ENCODE data around the gene ALDH3B2. TPM values are rescaled to one million over a fixed set of nuclear protein-coding genes. Genes with fewer than 3 reads are reported as not detected.
A peak's percentile ranks its signal among the peaks of the same experiment; 100 is the strongest.

ALDH3B2 gene
- polyA plus RNA-seq, 3 donors: not detected

- no peaks in the 10 kb centered on the region for H3K36me3 ChIP-seq (replicated peaks in 1 of 2; ENCODE audit: control insufficient read depth in 1 of 2, insufficient read depth in 2 of 2, low read length in 2 of 2)
- peaks cover 41 to 50% of the 10 kb centered on the region in 2 donors for H3K4me1 ChIP-seq (ENCODE audit: control insufficient read depth in 1 of 2, insufficient read depth in 2 of 2, low read length in 2 of 2)
- no peaks in the 10 kb centered on the region for H3K36me3 Mint-ChIP-seq
- no peaks in the 10 kb centered on the region for H3K79me2 ChIP-seq (ENCODE audit: insufficient read depth, low read length)
- H3K4me1 Mint-ChIP-seq: peaks cover 45% of the 10 kb centered on the region
- WGBS (ENCODE audit: insufficient coverage): 3% methylated on average over 24 of the region's 24 CpGs
- H3K9me3 Mint-ChIP-seq: peaks cover 3 to 13% (median 6%) of the 10 kb centered on the region in 7 donors
- H3K9ac ChIP-seq (ENCODE audit: insufficient read depth, low read length, poor library complexity, severe bottlenecking): no peak overlapping the region
- peak overlapping the region in 1 of 7 donors; percentile 21 for H3K27ac Mint-ChIP-seq
- intact Hi-C loops (cut with micrococcal nuclease): no loop called here
- H3K27ac ChIP-seq (ENCODE audit: low read depth in 1 of 2, low read length in 2 of 2): no peak overlapping the region
- H3K27me3 Mint-ChIP-seq (ENCODE audit: low read depth in 3 of 3): peaks cover 13 to 33% (median 29%) of the 10 kb centered on the region in 3 donors
- peaks cover 0 to 20% of the 10 kb centered on the region in 2 donors for H3K27me3 ChIP-seq (ENCODE audit: control insufficient read depth in 2 of 2, insufficient read depth in 2 of 2, low read length in 2 of 2)
- peak; percentile 19 to 34 (median 22) for DNase-seq
- H3K4me3 ChIP-seq (replicated peaks in 1 of 3; ENCODE audit: low read depth in 2 of 3, low read length in 3 of 3): peak overlapping the region in 1 of 3 experiments; percentile 20
- H3K4me3 Mint-ChIP-seq: peak overlapping the region in 1 of 2 donors; percentile 71
- H4K20me1 ChIP-seq (ENCODE audit: insufficient read depth, low read length): no peaks in the 10 kb centered on the region
- peaks cover 4 to 10% of the 10 kb centered on the region in 2 donors for H3K9me3 ChIP-seq (replicated peaks in 1 of 2; ENCODE audit: control insufficient read depth in 1 of 2, insufficient read depth in 1 of 2, low read length in 2 of 2)
- H2AFZ ChIP-seq (ENCODE audit: insufficient read depth, low read depth, low read length, poor library complexity, severe bottlenecking): no peak overlapping the region
- no peak for TF ChIP-seq CTCF (IDR thresholded peaks at IDR 0.05)
- peak overlapping the region; percentile 32 for H3K4me2 ChIP-seq (replicated peaks; ENCODE audit: extremely low read depth, low read length, poor library complexity, severe bottlenecking)
Observed at GRCh38 chr11:67646535-67647336, 27.7 kb downstream of the ALDH3B2 start.

DNA sequence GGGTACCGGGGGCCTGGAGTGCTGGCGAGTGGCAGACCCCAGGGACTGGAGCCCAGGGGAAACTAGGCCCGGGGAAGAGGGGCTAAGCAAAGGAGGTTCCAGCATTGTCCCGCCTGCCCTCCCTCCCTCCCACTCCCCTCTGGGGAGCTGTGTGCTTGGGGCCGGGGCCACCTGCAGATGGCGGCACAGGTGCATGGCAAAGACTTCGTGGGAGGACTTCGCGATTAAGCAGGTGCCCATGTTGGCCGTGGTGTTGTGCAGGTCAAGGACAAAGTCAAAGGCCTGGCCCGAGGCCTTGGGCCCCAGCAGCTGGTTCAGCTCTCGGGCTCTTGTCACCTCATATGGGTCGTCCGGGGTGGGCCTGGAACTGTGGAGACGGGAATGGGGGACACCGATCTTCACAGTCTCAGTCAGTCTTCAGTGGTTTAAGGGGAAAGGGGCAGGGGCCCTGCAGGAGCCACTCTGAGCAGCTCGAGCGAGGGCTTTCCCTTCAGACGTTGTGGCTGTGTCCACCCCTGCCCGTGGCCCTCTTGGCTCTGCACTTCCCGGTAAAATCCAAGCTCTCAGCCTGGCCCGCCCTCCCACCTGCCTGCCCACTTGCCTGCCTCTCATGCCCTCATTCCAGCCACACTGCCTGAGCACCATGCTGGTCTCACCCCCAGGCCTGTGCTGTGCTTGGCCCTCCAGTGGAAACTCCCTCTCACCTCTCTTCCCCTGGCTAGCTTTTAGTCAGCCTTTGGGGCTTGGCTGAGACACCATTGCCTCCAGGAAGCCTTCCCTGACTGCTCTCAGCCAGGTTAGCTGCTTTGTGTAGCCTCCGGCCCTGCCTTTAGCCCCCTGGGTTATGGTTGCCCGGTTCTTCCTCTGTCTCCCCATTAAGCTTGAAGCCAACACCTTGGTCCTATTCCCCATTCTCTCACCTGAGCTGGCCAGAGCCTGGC is 28.6 kb downstream of the ALDH3B2 start:
- H3K36me3 Mint-ChIP-seq: no peaks in the 10 kb centered on the region
- Histone ChIP-seq H3K4me2 (replicated peaks; ENCODE audit: extremely low read depth, low read length, poor library complexity, severe bottlenecking) (no peak overlapping the region), H3K79me2 (ENCODE audit: insufficient read depth, low read length) (no peaks in the 10 kb centered on the region), H3K9ac (ENCODE audit: insufficient read depth, low read length, poor library complexity, severe bottlenecking) (no peak overlapping the region), H3K27me3 (ENCODE audit: control insufficient read depth in 2 of 2, insufficient read depth in 2 of 2, low read length in 2 of 2) (peaks cover 0 to 20% of the 10 kb centered on the region in 2 donors), H3K27ac (ENCODE audit: low read depth in 1 of 2, low read length in 2 of 2) (no peak overlapping the region), H3K9me3 (replicated peaks in 1 of 2; ENCODE audit: control insufficient read depth in 1 of 2, insufficient read depth in 1 of 2, low read length in 2 of 2) (peaks cover 4 to 10% of the 10 kb centered on the region in 2 donors), H3K4me3 (replicated peaks in 1 of 3; ENCODE audit: low read depth in 2 of 3, low read length in 3 of 3) (no peak overlapping the region), H3K4me1 (ENCODE audit: control insufficient read depth in 1 of 2, insufficient read depth in 2 of 2, low read length in 2 of 2) (peaks cover 41 to 46% of the 10 kb centered on the region in 2 donors), H3K36me3 (replicated peaks in 1 of 2; ENCODE audit: control insufficient read depth in 1 of 2, insufficient read depth in 2 of 2, low read length in 2 of 2) (no peaks in the 10 kb centered on the region), H4K20me1 (ENCODE audit: insufficient read depth, low read length) (no peaks in the 10 kb centered on the region), H2AFZ (ENCODE audit: insufficient read depth, low read depth, low read length, poor library complexity, severe bottlenecking) (no peak overlapping the region)
- H3K27me3 Mint-ChIP-seq (ENCODE audit: low read depth in 3 of 3): peaks cover 10 to 37% (median 29%) of the 10 kb centered on the region in 3 donors
- H3K27ac Mint-ChIP-seq: peak overlapping the region in 1 of 7 donors; percentile 21
- intact Hi-C loops (cut with micrococcal nuclease): no loop called here
- H3K4me3 Mint-ChIP-seq: no peak overlapping the region
- peak in 1 of 3 donors; percentile 1 for DNase-seq
- peaks cover 42% of the 10 kb centered on the region for H3K4me1 Mint-ChIP-seq
- 91% methylated on average over 13 of the region's 24 CpGs for WGBS (ENCODE audit: insufficient coverage)
- H3K9me3 Mint-ChIP-seq: peaks cover 3 to 13% (median 6%) of the 10 kb centered on the region in 7 donors
- TF ChIP-seq CTCF (IDR thresholded peaks at IDR 0.05): no peak
